ENCODE measurements around the gene MRPL52. TPM values are rescaled to one million over a fixed set of nuclear protein-coding genes. Genes with fewer than 3 reads are reported as not detected.
A peak's percentile ranks its signal among the peaks of the same experiment; 100 is the strongest.

MRPL52 gene
- total and polyA plus RNA-seq, 2 of the 13 experiments (the other 11 are each of a cell fraction or from before 2014, with no cell fraction given): 118 to 329 TPM

DNA sequence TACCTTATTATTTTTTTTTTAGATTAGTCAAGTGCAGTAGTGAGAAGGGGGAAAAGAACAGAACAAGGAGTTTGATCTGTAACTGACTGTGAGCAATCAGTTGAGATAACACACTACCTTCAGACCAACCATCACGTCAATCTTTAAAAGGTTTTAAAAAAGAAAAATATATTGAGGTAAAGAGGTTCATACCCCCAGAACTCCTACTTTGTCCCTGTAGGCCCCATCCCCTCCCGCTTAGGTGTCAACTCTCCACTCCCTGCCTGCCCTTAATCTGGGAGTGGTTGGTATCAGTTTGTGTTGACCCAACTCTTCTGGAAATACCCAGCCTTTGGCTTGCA is 22.9 kb downstream of the MRPL52 start:
- H3K4me3 ChIP-seq (replicated peaks in 1 of 3; ENCODE audit: insufficient read depth in 1 of 3, low read depth in 2 of 3, low read length in 3 of 3): peak overlapping the region in 1 of 3 experiments; percentile 80; a peak in 3 of 6 replicates
- POLR2A ChIA-PET: interaction anchor here (1.1 to 3.0 kb wide), 6 partner anchors 15 to 86 kb away, joined by 4 to 16 read pairs (median 10); partner anchors contain the start of genes LRP10, MMP14, MRPL52 and OXA1L
- no peaks in the 10 kb centered on the region for H3K36me3 ChIP-seq (replicated peaks in 1 of 2; ENCODE audit: control insufficient read depth in 1 of 2, insufficient read depth in 2 of 2, low read length in 2 of 2)
- no TSS peak for BruUV-seq (replicated peaks)
- H2AFZ ChIP-seq (ENCODE audit: low read length): peak overlapping the region; percentile 69
- intact Hi-C loops (cut with micrococcal nuclease; ENCODE audit: unreplicated experiment) (loop anchor here (2.0 to 5.0 kb wide), 3 partner anchors 16 to 465 kb away; partner anchors contain the start of gene MMP14), in situ Hi-C loops (cut with HindIII; ENCODE audit: extremely low pct_ligation_motif_present, low pct_unique_long_range_greater_than_20kb) (loop anchor here (10.0 kb wide), 1 partner anchor 78 kb away; no protein-coding TSS in a partner anchor)
- ATAC-seq (no peak), DNase-seq (ENCODE audit: low spot score) (no peak), FAIRE-seq (no peak)
- WGBS (ENCODE audit: low lambda C conversion rate): 29% methylated on average over 2 of the region's 2 CpGs
- no peak overlapping the region for H3K9ac ChIP-seq (ENCODE audit: insufficient read depth, low read depth, low read length)
- H3K27ac ChIP-seq (ENCODE audit: extremely low read length, insufficient read depth, low read length): no peak overlapping the region
- H3K4me1 ChIP-seq (ENCODE audit: insufficient read depth, low read length): peaks cover 48% of the 10 kb centered on the region
- TF ChIP-seq THRA (CRISPR knock-in tag; IDR thresholded peaks at IDR 0.05; ENCODE audit: borderline replicate concordance): no peak
- TF ChIP-seq FOXJ3 (CRISPR knock-in tag; IDR thresholded peaks at IDR 0.05; ENCODE audit: borderline replicate concordance): 0 out of 2 replicates have a peak, but pooled peaks have one; percentile 9
- TF ChIP-seq KLF12 (CRISPR knock-in tag; IDR thresholded peaks at IDR 0.05; ENCODE audit: borderline replicate concordance): 0 out of 2 replicates have a peak, but pooled peaks have one; percentile 5
- no peak for TF ChIP-seq HNF4G (IDR thresholded peaks at IDR 0.05; ENCODE audit: borderline replicate concordance, low read depth, low read length)
- no peak for TF ChIP-seq HNF4G (CRISPR knock-in tag; IDR thresholded peaks at IDR 0.05; ENCODE audit: borderline replicate concordance, low read depth)
- no peak for TF ChIP-seq KDM6A (CRISPR knock-in tag; IDR thresholded peaks at IDR 0.05; ENCODE audit: low read depth)
- TF ChIP-seq ZNF670 (CRISPR knock-in tag; IDR thresholded peaks at IDR 0.05; ENCODE audit: borderline replicate concordance): 0 out of 2 replicates have a peak, but pooled peaks have one; percentile 10
- no peak for TF ChIP-seq HMG20A (CRISPR knock-in tag; IDR thresholded peaks at IDR 0.05; ENCODE audit: borderline replicate concordance)
- TF ChIP-seq TCF7L2 (IDR thresholded peaks at IDR 0.05; ENCODE audit: low read depth, low read length): no peak
- TF ChIP-seq JUND (CRISPR knock-in tag; IDR thresholded peaks at IDR 0.05): no peak
- TF ChIP-seq ZNF343 (CRISPR knock-in tag; IDR thresholded peaks at IDR 0.05): no peak
- TF ChIP-seq, protein P1, sequence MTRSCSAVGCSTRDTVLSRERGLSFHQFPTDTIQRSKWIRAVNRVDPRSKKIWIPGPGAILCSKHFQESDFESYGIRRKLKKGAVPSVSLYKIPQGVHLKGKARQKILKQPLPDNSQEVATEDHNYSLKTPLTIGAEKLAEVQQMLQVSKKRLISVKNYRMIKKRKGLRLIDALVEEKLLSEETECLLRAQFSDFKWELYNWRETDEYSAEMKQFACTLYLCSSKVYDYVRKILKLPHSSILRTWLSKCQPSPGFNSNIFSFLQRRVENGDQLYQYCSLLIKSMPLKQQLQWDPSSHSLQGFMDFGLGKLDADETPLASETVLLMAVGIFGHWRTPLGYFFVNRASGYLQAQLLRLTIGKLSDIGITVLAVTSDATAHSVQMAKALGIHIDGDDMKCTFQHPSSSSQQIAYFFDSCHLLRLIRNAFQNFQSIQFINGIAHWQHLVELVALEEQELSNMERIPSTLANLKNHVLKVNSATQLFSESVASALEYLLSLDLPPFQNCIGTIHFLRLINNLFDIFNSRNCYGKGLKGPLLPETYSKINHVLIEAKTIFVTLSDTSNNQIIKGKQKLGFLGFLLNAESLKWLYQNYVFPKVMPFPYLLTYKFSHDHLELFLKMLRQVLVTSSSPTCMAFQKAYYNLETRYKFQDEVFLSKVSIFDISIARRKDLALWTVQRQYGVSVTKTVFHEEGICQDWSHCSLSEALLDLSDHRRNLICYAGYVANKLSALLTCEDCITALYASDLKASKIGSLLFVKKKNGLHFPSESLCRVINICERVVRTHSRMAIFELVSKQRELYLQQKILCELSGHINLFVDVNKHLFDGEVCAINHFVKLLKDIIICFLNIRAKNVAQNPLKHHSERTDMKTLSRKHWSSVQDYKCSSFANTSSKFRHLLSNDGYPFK (CRISPR knock-in tag; IDR thresholded peaks at IDR 0.05; ENCODE audit: borderline replicate concordance): no peak
- TF ChIP-seq ERF (CRISPR knock-in tag; IDR thresholded peaks at IDR 0.05): no peak
- TF ChIP-seq ZSCAN20 (CRISPR knock-in tag; IDR thresholded peaks at IDR 0.05; ENCODE audit: borderline replicate concordance): no peak
- no peak for TF ChIP-seq ZNF766 (CRISPR knock-in tag; IDR thresholded peaks at IDR 0.05; ENCODE audit: borderline replicate concordance)
- TF ChIP-seq ELF4 (CRISPR knock-in tag; IDR thresholded peaks at IDR 0.05; ENCODE audit: borderline replicate concordance): no peak
- no peak for TF ChIP-seq ZNF333 (CRISPR knock-in tag; IDR thresholded peaks at IDR 0.05; ENCODE audit: borderline replicate concordance)
- TF ChIP-seq ZNF367 (CRISPR knock-in tag; IDR thresholded peaks at IDR 0.05; ENCODE audit: borderline replicate concordance): no peak
- TF ChIP-seq MED13 (CRISPR knock-in tag; IDR thresholded peaks at IDR 0.05): 0 out of 2 replicates have a peak, but pooled peaks have one; percentile 20
- TF ChIP-seq, protein P2, sequence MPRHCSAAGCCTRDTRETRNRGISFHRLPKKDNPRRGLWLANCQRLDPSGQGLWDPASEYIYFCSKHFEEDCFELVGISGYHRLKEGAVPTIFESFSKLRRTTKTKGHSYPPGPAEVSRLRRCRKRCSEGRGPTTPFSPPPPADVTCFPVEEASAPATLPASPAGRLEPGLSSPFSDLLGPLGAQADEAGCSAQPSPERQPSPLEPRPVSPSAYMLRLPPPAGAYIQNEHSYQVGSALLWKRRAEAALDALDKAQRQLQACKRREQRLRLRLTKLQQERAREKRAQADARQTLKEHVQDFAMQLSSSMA (CRISPR knock-in tag; IDR thresholded peaks at IDR 0.05): no peak
- TF ChIP-seq ISX (CRISPR knock-in tag; conservative IDR thresholded peaks at IDR 0.05): 0 out of 2 replicates have a peak, but pooled peaks have one; percentile 55
- no peaks in the 10 kb centered on the region for H3K9me3 ChIP-seq (ENCODE audit: low read length)
- CTCF ChIA-PET (ENCODE audit: low intra/inter-chr PET ratio, low total read pairs): interaction anchor here (0.7 to 4.3 kb wide), 17 partner anchors 13 to 465 kb away, joined by 3 to 200 read pairs (median 8); partner anchors contain the start of genes LRP10, MMP14, PRMT5 and SLC7A7
- no peaks in the 10 kb centered on the region for H4K20me1 ChIP-seq (ENCODE audit: insufficient read depth, low read length)
- peaks cover 7 to 36% of the 10 kb centered on the region in 2 experiments; a peak in 4 of 5 replicates for H3K27me3 ChIP-seq (ENCODE audit: control insufficient read depth in 1 of 2, insufficient read depth in 2 of 2, low read length in 2 of 2)
- H3K4me2 ChIP-seq (ENCODE audit: low read depth, low read length): peak overlapping the region; percentile 100
- no peaks in the 10 kb centered on the region for H3K79me2 ChIP-seq (ENCODE audit: insufficient read depth, low read length)

Data from HepG2 (cell line).